GM19025 (cell line): ENCODE results near the gene SDK1.

Experiments
- ATAC-seq: cut with Tn5 transposase; IDR thresholded peaks from one replicate; pipeline ENCODE4 v1.9.1; 2021; ENCODE audit warnings: mild to moderate bottlenecking, low read depth, moderate library complexity; ENCODE audit not compliant: unreplicated experiment

SDK1 gene

GRCh38 chr7:3510101-3511020 is 209.3 kb downstream of the SDK1 start:
- ATAC-seq = no peak

- no peak for ATAC-seq
Observed at GRCh38 chr7:3517344-3517743, 216.3 kb downstream of the SDK1 start.

- no peak for ATAC-seq
Observed at GRCh38 chr7:3518546-3518945, 217.5 kb downstream of the SDK1 start.

- no peak for ATAC-seq
Observed at GRCh38 chr7:3520206-3520605, 219.2 kb downstream of the SDK1 start.

GRCh38 chr7:3527496-3528124 is 226.6 kb downstream of the SDK1 start:
- ATAC-seq = no peak

- no peak for ATAC-seq
Observed at GRCh38 chr7:3533040-3533439, 232.0 kb downstream of the SDK1 start.

- no peak for ATAC-seq
Observed at GRCh38 chr7:3537210-3537875, 236.3 kb downstream of the SDK1 start.

GRCh38 chr7:3538041-3538440 is 237.0 kb downstream of the SDK1 start:
- ATAC-seq = no peak

GRCh38 chr7:3540456-3541220 is 239.6 kb downstream of the SDK1 start:
- ATAC-seq = no peak

GRCh38 chr7:3544202-3544601 is 243.2 kb downstream of the SDK1 start:
- ATAC-seq = no peak

GRCh38 chr7:3548815-3549214 is 247.8 kb downstream of the SDK1 start:
- ATAC-seq = no peak

GRCh38 chr7:3549601-3550000 is 248.5 kb downstream of the SDK1 start:
- ATAC-seq = no peak

- ATAC-seq = no peak
Observed at GRCh38 chr7:3551536-3551935, 250.5 kb downstream of the SDK1 start.

GRCh38 chr7:3552499-3552898 is 251.4 kb downstream of the SDK1 start:
- no peak for ATAC-seq

GRCh38 chr7:3558400-3558799 is 257.3 kb downstream of the SDK1 start:
- no peak for ATAC-seq

- ATAC-seq = no peak
Observed at GRCh38 chr7:3559278-3559677, 258.2 kb downstream of the SDK1 start.

- no peak for ATAC-seq
Observed at GRCh38 chr7:3560495-3560894, 259.4 kb downstream of the SDK1 start.

- no peak for ATAC-seq
Observed at GRCh38 chr7:3561932-3562331, 260.9 kb downstream of the SDK1 start.

GRCh38 chr7:3564231-3564630 is 263.2 kb downstream of the SDK1 start:
- no peak for ATAC-seq

- ATAC-seq = no peak
Observed at GRCh38 chr7:3568516-3568915, 267.5 kb downstream of the SDK1 start.

- ATAC-seq = no peak
Observed at GRCh38 chr7:3569643-3570042, 268.6 kb downstream of the SDK1 start.
